Endothelial cell of umbilical vein (primary cell): Measurements from ENCODE around the gene THEM5. TPM values are rescaled to one million over a fixed set of nuclear protein-coding genes. Genes with fewer than 3 reads are reported as not detected.

Source experiments
- BruUV-seq: library from RNA; stranded (reverse); fragments of 400-500 nt; replicated peaks from 2 replicates; lab custom pipeline; 2021; lab: Mats Ljungman, UMichigan
- CTCF ChIA-PET: fragments of 300-600, 350-600 bp; sonication (Branson Sonifier 250); formaldehyde crosslinking; loops from one replicate; lab custom pipeline; 2021; ENCODE audit warnings: antibody characterized with exemption, inconsistent platforms; lab: Charles Lee
- POLR2A ChIA-PET: fragments of 300-600, 350-600 bp; sonication (Branson Sonifier 250); formaldehyde crosslinking; loops from one replicate; lab custom pipeline; 2021; ENCODE audit warnings: antibody characterized with exemption, inconsistent platforms; lab: Charles Lee
- DNase-seq: peaks from one replicate; pipeline ENCODE4 v3.0.0-alpha.2; 2011; ENCODE audit warnings: low read depth, low spot score
- FAIRE-seq: peaks from 2 replicates; lab custom pipeline; 2011; peaks lifted over from hg19 to GRCh38; lab: Jason Lieb, UNC
- H2AFZ ChIP-seq: 2 replicates; pipeline ENCODE4 v1.6.0; 2012; ENCODE audit warnings: low read depth, low read length, control low read depth, inconsistent platforms
- H3K27ac ChIP-seq: 2 replicates; pipeline ENCODE4 v1.5.1; 2011; ENCODE audit warnings: low read depth, mild to moderate bottlenecking, control low read depth, low read length, moderate library complexity; ENCODE audit not compliant: insufficient read depth
- H3K27me3 ChIP-seq, 2 experiments: 2 replicates each; pipeline versions ENCODE4 v1.6.0 to v1.6.1; 2011; ENCODE audit warnings: low read length in 2 of 2, mixed read lengths in 1 of 2; ENCODE audit not compliant: control insufficient read depth in 2 of 2, insufficient read depth in 2 of 2
- H3K36me3 ChIP-seq, 2 experiments: 2 replicates in 1 of 2; 3 replicates in 1 of 2; pipeline ENCODE4 v1.5.1; 2011; ENCODE audit warnings: low read length in 2 of 2, mild to moderate bottlenecking in 1 of 2, moderate library complexity in 1 of 2; ENCODE audit not compliant: control insufficient read depth in 2 of 2, insufficient read depth in 2 of 2; ENCODE audit errors: extremely low read depth in 1 of 2
- H3K4me1 ChIP-seq: 3 replicates; pipeline ENCODE4 v1.5.1; 2011; ENCODE audit warnings: mild to moderate bottlenecking, low read length; ENCODE audit not compliant: control insufficient read depth, insufficient read depth; ENCODE audit errors: extremely low read depth
- H3K4me2 ChIP-seq: 2 replicates; pipeline ENCODE4 v1.6.1; 2011; ENCODE audit warnings: low read length, control low read depth, mixed read lengths; ENCODE audit not compliant: insufficient read depth
- H3K4me3 ChIP-seq, 3 experiments: fragments of 200-600 bp in 1 of 3; sonication (generic), shearing (Covaris generic) in 1 of 3; replicated peaks in 1 of 3; 2 replicates each; pipeline ENCODE4 v1.5.1; 2011 to 2016; ENCODE audit warnings: control low read depth in 3 of 3, low read length in 3 of 3, mild to moderate bottlenecking in 2 of 3, inconsistent platforms in 1 of 3, low read depth in 1 of 3, moderate library complexity in 1 of 3; ENCODE audit not compliant: insufficient read depth in 1 of 3
- H3K79me2 ChIP-seq: 2 replicates; pipeline ENCODE4 v1.6.0; 2012; ENCODE audit warnings: low read length, inconsistent platforms; ENCODE audit not compliant: control insufficient read depth, insufficient read depth
- H3K9ac ChIP-seq: replicated peaks from 2 replicates; pipeline ENCODE3; 2011; ENCODE audit warnings: low read length, control low read depth; ENCODE audit not compliant: insufficient read depth; ENCODE audit errors: extremely low read depth
- H3K9me1 ChIP-seq: replicated peaks from 3 replicates; pipeline ENCODE4 v1.6.0; 2011; ENCODE audit warnings: mild to moderate bottlenecking, low read length; ENCODE audit not compliant: control insufficient read depth, insufficient read depth; ENCODE audit errors: extremely low read depth
- H3K9me3 ChIP-seq: replicated peaks from 2 replicates; pipeline ENCODE4 v1.5.1; 2012; ENCODE audit warnings: low read length, inconsistent platforms; ENCODE audit not compliant: control insufficient read depth, insufficient read depth
- H4K20me1 ChIP-seq: replicated peaks from 2 replicates; pipeline ENCODE3; 2011; ENCODE audit warnings: mild to moderate bottlenecking, low read length; ENCODE audit not compliant: control insufficient read depth, insufficient read depth; ENCODE audit errors: extremely low read depth
- CTCF ChIP-seq, 2 donors: IDR thresholded peaks; 1 replicate in 1 of 2; 2 replicates in 1 of 2; pipeline ENCODE4 v1.5.1; 2011; ENCODE audit warnings: low read length in 2 of 2, mild to moderate bottlenecking in 2 of 2, moderate library complexity in 2 of 2, control low read depth in 1 of 2, inconsistent platforms in 1 of 2, low read depth in 1 of 2; ENCODE audit not compliant: insufficient read depth in 1 of 2; ENCODE audit errors: extremely low read depth in 1 of 2
- EZH2 ChIP-seq: IDR thresholded peaks from 2 replicates; pipeline ENCODE4 v1.6.1; 2012; ENCODE audit warnings: borderline replicate concordance, low read depth, mild to moderate bottlenecking, moderate library complexity, low read length, inconsistent platforms; ENCODE audit not compliant: severe bottlenecking
- FOS ChIP-seq: IDR thresholded peaks from 2 replicates; pipeline ENCODE4 v1.6.1; 2011; ENCODE audit warnings: mild to moderate bottlenecking, low read length, moderate library complexity, borderline replicate concordance; ENCODE audit not compliant: insufficient read depth
- GATA2 ChIP-seq: IDR thresholded peaks from 2 replicates; pipeline ENCODE4 v1.7.0; 2011; ENCODE audit warnings: low read depth, mild to moderate bottlenecking, moderate library complexity, mixed read lengths, low read length; ENCODE audit not compliant: insufficient read length, insufficient read depth
- JUN ChIP-seq: IDR thresholded peaks from 2 replicates; pipeline ENCODE4 v1.6.1; 2011; ENCODE audit warnings: borderline replicate concordance, low read depth; ENCODE audit not compliant: insufficient read length, insufficient read depth
- MAX ChIP-seq: IDR thresholded peaks from 2 replicates; pipeline ENCODE4 v1.6.1; 2011; ENCODE audit not compliant: insufficient read depth, insufficient read length
- MYC ChIP-seq: IDR thresholded peaks from one replicate; pipeline ENCODE4 v1.6.1; 2011; ENCODE audit warnings: mild to moderate bottlenecking, low read depth, low read length
- POLR2A ChIP-seq: IDR thresholded peaks from 2 replicates; pipeline ENCODE4 v1.6.1; 2012; ENCODE audit warnings: low read depth, mild to moderate bottlenecking, control low read depth, low read length
- POLR2AphosphoS5 ChIP-seq: IDR thresholded peaks from 2 replicates; pipeline ENCODE4 v1.6.1; 2012; ENCODE audit warnings: low read depth, mild to moderate bottlenecking, control low read depth, low read length, moderate library complexity; ENCODE audit not compliant: insufficient read depth
- dilution Hi-C: fragments of 300-500 bp; cut with MboI; formaldehyde crosslinking; loops from one replicate; pipeline ENCODE4 v1.15.0; 2019; ENCODE audit warnings: low sequenced_read_pairs; ENCODE audit not compliant: extremely low pct_ligation_motif_present
- intact Hi-C: fragments of 100-400 bp; cut with micrococcal nuclease; formaldehyde crosslinking; loops from one replicate; pipeline ENCODE4 v1.10.0; 2022
- polyA plus RNA-seq, 4 experiments: library from polyadenylated mRNA; depleted of rRNA in 3 of 4; stranded (reverse) in 3 of 4; unstranded in 1 of 4; fragments of >200 nt; gene quantifications; 2 replicates each; pipeline versions ENCODE4 v1.2.1 to v1.2.3, GENCODE V29; 2011 to 2012; ENCODE audit warnings: missing spikeins in 1 of 4
- total RNA-seq: library from RNA; stranded (reverse); gene quantifications from 2 replicates; pipeline ENCODE4 v1.2.3, GENCODE V29; 2021

THEM5 gene
- total and polyA plus RNA-seq, 2 donors (not counting 3 experiments of a cell fraction or from before 2014, with no cell fraction given) = not detected

GRCh38 chr1:151893176-151893924 is 39.8 kb upstream of the THEM5 start:
- intact Hi-C loops = no loop called here
- no peaks in the 10 kb centered on the region for H3K27me3 ChIP-seq
- H3K27ac ChIP-seq = no peak overlapping the region
- no peak for DNase-seq
- peaks cover 3% of the 10 kb centered on the region for H3K79me2 ChIP-seq
- H3K9me3 ChIP-seq = no peaks in the 10 kb centered on the region
- no peak for FAIRE-seq
- H3K9ac ChIP-seq = no peak overlapping the region
- H3K4me1 ChIP-seq = peaks cover 8% of the 10 kb centered on the region
- H2AFZ ChIP-seq = no peak overlapping the region
- no peaks in the 10 kb centered on the region for H4K20me1 ChIP-seq
- TF ChIP-seq MAX (no peak), FOS (peak; percentile 10), GATA2 (no peak)
- no peaks in the 10 kb centered on the region for H3K9me1 ChIP-seq
- peaks cover 2 to 5% of the 10 kb centered on the region in 2 experiments for H3K36me3 ChIP-seq
- H3K4me2 ChIP-seq = no peak overlapping the region
- no peak overlapping the region for H3K4me3 ChIP-seq
- dilution Hi-C loops = no loop called here
- ChIA-PET POLR2A (no interaction called here), CTCF (interaction anchor here (8.2 kb wide), 1 partner anchor 108 kb away, joined by 128 read pairs; no protein-coding TSS in a partner anchor)
- no TSS peak for BruUV-seq

GRCh38 chr1:151892190-151892589 is 38.7 kb upstream of the THEM5 start:
- no peak for FAIRE-seq

More at GRCh38 chr1:151892190-151892589, 38.7 kb upstream of the THEM5 start:
- Histone ChIP-seq H3K4me3 (no peak overlapping the region), H3K79me2 (no peaks in the 10 kb centered on the region), H3K4me1 (peaks cover 10% of the 10 kb centered on the region), H3K9me1 (no peaks in the 10 kb centered on the region), H3K36me3 (peaks cover 2 to 5% of the 10 kb centered on the region in 2 experiments), H4K20me1 (no peaks in the 10 kb centered on the region), H3K9ac (no peak overlapping the region), H3K27me3 (no peaks in the 10 kb centered on the region), H3K9me3 (no peaks in the 10 kb centered on the region), H3K4me2 (no peak overlapping the region), H3K27ac (no peak overlapping the region), H2AFZ (no peak overlapping the region)
- ChIA-PET POLR2A (no interaction called here), CTCF (interaction anchor here (8.2 kb wide), 1 partner anchor 109 kb away, joined by 128 read pairs; no protein-coding TSS in a partner anchor)
- BruUV-seq = no TSS peak
- no peak for TF ChIP-seq JUN
- no peak for TF ChIP-seq CTCF (IDR thresholded peaks at IDR 0.05; ENCODE audit: extremely low read depth in 1 of 2, insufficient read depth in 1 of 2, low read depth in 1 of 2, low read length in 2 of 2)
- no peak for TF ChIP-seq EZH2
- TF ChIP-seq POLR2A = no peak
- TF ChIP-seq MYC = no peak
- TF ChIP-seq MAX = no peak
- no peak for TF ChIP-seq GATA2
- no peak for TF ChIP-seq FOS
- no peak for TF ChIP-seq POLR2AphosphoS5
- no peak for DNase-seq
- intact Hi-C loops (no loop called here), dilution Hi-C loops (no loop called here)
